Muscle of leg (tissue), 16 donors: Measurements from ENCODE around the gene PHF21A. TPM values are rescaled to one million over a fixed set of nuclear protein-coding genes. Genes with fewer than 3 reads are reported as not detected.
A peak's percentile ranks its signal among the peaks of the same experiment; 100 is the strongest.

Source experiments
- DNase-seq: peaks from one replicate; pipeline ENCODE4 v3.0.0; 2013
- H3K27ac ChIP-seq: one replicate; pipeline ENCODE4 v1.5.1; 2013; ENCODE audit warnings: mild to moderate bottlenecking, low read length, control low read depth
- H3K27me3 ChIP-seq: one replicate; pipeline ENCODE4 v1.6.1; 2013; ENCODE audit warnings: low read length; ENCODE audit not compliant: control insufficient read depth, insufficient read depth
- H3K36me3 ChIP-seq: one replicate; pipeline ENCODE4 v1.6.1; 2013; ENCODE audit warnings: low read length; ENCODE audit not compliant: control insufficient read depth, insufficient read depth
- H3K4me1 ChIP-seq: one replicate; pipeline ENCODE4 v1.6.1; 2013; ENCODE audit warnings: low read length; ENCODE audit not compliant: control insufficient read depth, insufficient read depth
- H3K4me3 ChIP-seq: one replicate; pipeline ENCODE4 v1.5.1; 2013; ENCODE audit warnings: low read length, control low read depth
- H3K9me3 ChIP-seq: replicated peaks from 2 replicates; pipeline ENCODE4 v1.6.1; 2013; ENCODE audit warnings: low read depth, low read length; ENCODE audit not compliant: control insufficient read depth
- WGBS: methylation state at CpG from one replicate; pipeline ENCODE4 v1.1.5; 2013; ENCODE audit warnings: missing lambda C conversion rate; ENCODE audit not compliant: insufficient coverage; 5-methylcytosine and 5-hydroxymethylcytosine counted together
- long read RNA-seq, 11 donors: transcript quantifications; one replicate each; lab custom pipeline, GENCODE V29; 2026
- polyA plus RNA-seq, 8 donors: library from polyadenylated mRNA; unstranded; fragments of 120-200 nt; gene quantifications; one replicate each; pipeline versions ENCODE4 v1.2.1 to v1.2.3, GENCODE V29; 2013; ENCODE audit warnings: inconsistent platforms in 1 of 8, low replicate concordance in 1 of 8; ENCODE audit not compliant: insufficient read length in 8 of 8, insufficient read depth in 1 of 8
- total RNA-seq: library from RNA; stranded (reverse); fragments of 120-200 nt; gene quantifications from one replicate; pipeline ENCODE4 v1.2.4, GENCODE V29; 2013

The PHF21A gene
- total RNA-seq (21.4 TPM), polyA plus RNA-seq (10 to 100 TPM; 30.1 to 44.4 (median 32.1) TPM)
- long read RNA-seq, donor 1, result 0 reads
- long read RNA-seq, donor 2, result 0 reads
- long read RNA-seq, donor 3, result 0 reads
- long read RNA-seq, donor 4, result 0 reads
- long read RNA-seq, donor 5, result 0 reads
- long read RNA-seq, donor 6, partial matches to known transcripts, result 0 of 1 reads
- long read RNA-seq, donor 6, other reads (novel, unspliced or antisense), result 0 of 1 reads
- long read RNA-seq, donor 7, result 0 reads
- long read RNA-seq, donor 8, result 0 reads
- long read RNA-seq, donor 9, result 0 reads
- long read RNA-seq, donor 10, result 0 reads
- long read RNA-seq, donor 11, full-length matches to known transcripts, result 1 of 1 reads
- long read RNA-seq, donor 11, partial matches to known transcripts, result 0 of 1 reads
- long read RNA-seq, donor 11, other reads (novel, unspliced or antisense), result 0 of 1 reads

GRCh38 chr11:46121301-46121723, at the start of gene PHF21A:
PHF21A (minus strand) TSS chr11:46121454; CDS start chr11:46084219, 37,235 bp downstream.
- no peaks in the 10 kb centered on the region for H3K9me3 ChIP-seq
- peak within 1 kb of the TSS; percentile 63 for H3K4me3 ChIP-seq
- under 1% methylated on average over 49 of the region's 52 CpGs for WGBS
- DNase-seq, result peak; percentile 98
- peaks cover 4% of the 10 kb centered on the region for H3K4me1 ChIP-seq
- H3K27me3 ChIP-seq, result no peaks in the 10 kb centered on the region
- peak within 1 kb of the TSS; percentile 93 for H3K27ac ChIP-seq
- no peaks in the 10 kb centered on the region for H3K36me3 ChIP-seq

- Histone ChIP-seq H3K9me3 (no peaks in the 10 kb centered on the region), H3K4me1 (no peaks in the 10 kb centered on the region), H3K27me3 (peaks cover 5% of the 10 kb centered on the region), H3K4me3 (no peak overlapping the region), H3K36me3 (no peaks in the 10 kb centered on the region), H3K27ac (no peak overlapping the region)
- no peak for DNase-seq
Observed at GRCh38 chr11:46170797-46171196, 49.5 kb upstream of the PHF21A start.

GRCh38 chr11:46162700-46163099, 41.4 kb upstream of the PHF21A start:
- no peak for DNase-seq
- Histone ChIP-seq H3K36me3 (no peaks in the 10 kb centered on the region), H3K27ac (no peak overlapping the region), H3K9me3 (no peaks in the 10 kb centered on the region), H3K4me3 (no peak overlapping the region), H3K4me1 (peaks cover 5% of the 10 kb centered on the region), H3K27me3 (peaks cover 23% of the 10 kb centered on the region)
- no CpG with 5 or more reads among the region's 5 CpGs for WGBS

GRCh38 chr11:46161201-46161600, 39.9 kb upstream of the PHF21A start:
- H3K36me3 ChIP-seq, result no peaks in the 10 kb centered on the region
- no peak overlapping the region for H3K27ac ChIP-seq
- peaks cover 5% of the 10 kb centered on the region for H3K4me1 ChIP-seq
- H3K4me3 ChIP-seq, result no peak overlapping the region
- no peak for DNase-seq
- peaks cover 23% of the 10 kb centered on the region for H3K27me3 ChIP-seq
- WGBS, result 63% methylated on average over 6 of the region's 7 CpGs
- no peaks in the 10 kb centered on the region for H3K9me3 ChIP-seq

GRCh38 chr11:46160100-46160499, 38.8 kb upstream of the PHF21A start:
- Histone ChIP-seq H3K4me3 (no peak overlapping the region), H3K36me3 (no peaks in the 10 kb centered on the region), H3K27ac (no peak overlapping the region), H3K4me1 (peaks cover 5% of the 10 kb centered on the region), H3K9me3 (no peaks in the 10 kb centered on the region), H3K27me3 (peaks cover 22% of the 10 kb centered on the region)
- 38% methylated on average over 3 of the region's 3 CpGs for WGBS
- DNase-seq, result peak; percentile 23

GRCh38 chr11:46159680-46160079, 38.4 kb upstream of the PHF21A start:
- no peak for DNase-seq
- Histone ChIP-seq H3K9me3 (no peaks in the 10 kb centered on the region), H3K27me3 (peaks cover 19% of the 10 kb centered on the region), H3K27ac (no peak overlapping the region), H3K4me3 (no peak overlapping the region), H3K36me3 (no peaks in the 10 kb centered on the region), H3K4me1 (peaks cover 5% of the 10 kb centered on the region)
- no CpG with 5 or more reads among the region's 2 CpGs for WGBS

- Histone ChIP-seq H3K27me3 (peaks cover 15% of the 10 kb centered on the region), H3K36me3 (no peaks in the 10 kb centered on the region), H3K4me1 (no peaks in the 10 kb centered on the region), H3K9me3 (no peaks in the 10 kb centered on the region), H3K4me3 (no peak overlapping the region), H3K27ac (no peak overlapping the region)
- no peak for DNase-seq
- WGBS, result no CpG with 5 or more reads among the region's 4 CpGs
Observed at GRCh38 chr11:46149826-46150225, 28.6 kb upstream of the PHF21A start.

- peaks cover 15% of the 10 kb centered on the region for H3K27me3 ChIP-seq
- DNase-seq, result no peak
- H3K9me3 ChIP-seq, result no peaks in the 10 kb centered on the region
- no peak overlapping the region for H3K27ac ChIP-seq
- no peaks in the 10 kb centered on the region for H3K36me3 ChIP-seq
- 41% methylated on average over 2 of the region's 11 CpGs for WGBS
- H3K4me3 ChIP-seq, result no peak overlapping the region
- H3K4me1 ChIP-seq, result no peaks in the 10 kb centered on the region
Observed at GRCh38 chr11:46149342-46149741, 28.1 kb upstream of the PHF21A start.

GRCh38 chr11:46144741-46145140, 23.5 kb upstream of the PHF21A start:
- WGBS, result 71% methylated on average over 7 of the region's 8 CpGs
- no peak for DNase-seq
- H3K27ac ChIP-seq, result no peak overlapping the region
- H3K27me3 ChIP-seq, result peaks cover 10% of the 10 kb centered on the region
- H3K4me1 ChIP-seq, result no peaks in the 10 kb centered on the region
- H3K9me3 ChIP-seq, result no peaks in the 10 kb centered on the region
- no peaks in the 10 kb centered on the region for H3K36me3 ChIP-seq
- no peak overlapping the region for H3K4me3 ChIP-seq

GRCh38 chr11:46143049-46143806, 22.0 kb upstream of the PHF21A start:
- Histone ChIP-seq H3K27ac (no peak overlapping the region), H3K4me3 (no peak overlapping the region), H3K27me3 (peaks cover 2% of the 10 kb centered on the region), H3K9me3 (no peaks in the 10 kb centered on the region), H3K36me3 (no peaks in the 10 kb centered on the region), H3K4me1 (no peaks in the 10 kb centered on the region)
- DNase-seq, result no peak
- WGBS, result 83% methylated on average over 29 of the region's 31 CpGs
